Sigmoid colon (tissue), 4 donors: ENCODE results near the gene MARF1.

Source experiments
- CTCF ChIP-seq, 4 experiments: fragments of 450-650 bp in 3 of 4; fragments of 200-600 bp in 1 of 4; IDR thresholded peaks; one replicate each; pipeline ENCODE4 v1.5.1; 2016 to 2019; ENCODE audit warnings: antibody characterized with exemption in 4 of 4, mild to moderate bottlenecking in 3 of 4, moderate library complexity in 2 of 4
- POLR2A ChIP-seq, 2 donors: fragments of 450-650 bp; IDR thresholded peaks; one replicate each; pipeline ENCODE4 v1.6.1; 2016; ENCODE audit warnings: antibody characterized with exemption in 2 of 2, mild to moderate bottlenecking in 2 of 2, moderate library complexity in 2 of 2
- POLR2AphosphoS5 ChIP-seq, 4 donors: sonication (generic); formaldehyde crosslinking; IDR thresholded peaks; one replicate each; pipeline ENCODE4 v1.6.1; 2017; ENCODE audit warnings: antibody characterized with exemption in 4 of 4

- TF ChIP-seq CTCF (IDR thresholded peaks at IDR 0.05) (no peak), POLR2A (IDR thresholded peaks at IDR 0.05) (no peak), POLR2AphosphoS5 (IDR thresholded peaks at IDR 0.05) (no peak)
Observed at GRCh38 chr16:15631730-15632409, 11.1 kb downstream of the MARF1 start.
